Prostate gland (tissue), 2 donors: ENCODE data around the gene CENPX. TPM values are rescaled to one million over a fixed set of nuclear protein-coding genes. Genes with fewer than 3 reads are reported as not detected.

Experiments used
- DNase-seq: peaks from one replicate; pipeline ENCODE4 v3.0.0-alpha.2; 2019; ENCODE audit warnings: low spot score
- H3K27ac ChIP-seq, 2 donors: fragments of 200-600 bp; sonication (generic); 2 replicates each; pipeline ENCODE4 v1.5.1; 2017 to 2019
- H3K27me3 ChIP-seq: fragments of 200-600 bp; sonication (generic); replicated peaks from 2 replicates; pipeline ENCODE4 v1.5.1; 2019; ENCODE audit not compliant: insufficient read depth
- H3K36me3 ChIP-seq, 2 donors: fragments of 200-600 bp; sonication (generic); 1 replicate in 1 of 2; 2 replicates in 1 of 2; pipeline versions ENCODE4 v1.5.1 to v1.8.1; 2017 to 2019
- H3K4me1 ChIP-seq: fragments of 200-600 bp; sonication (generic); replicated peaks from 2 replicates; pipeline ENCODE4 v1.5.1; 2019
- H3K4me3 ChIP-seq, 2 donors: fragments of 200-600 bp; sonication (generic); 2 replicates each; pipeline ENCODE4 v1.5.1; 2017 to 2019
- H3K9me3 ChIP-seq: fragments of 200-600 bp; sonication (generic); 2 replicates; pipeline ENCODE4 v1.5.1; 2017
- CTCF ChIP-seq, 4 experiments: fragments of 200-600 bp in 2 of 4; fragments of 450-650 bp in 2 of 4; sonication (generic) in 2 of 4; IDR thresholded peaks; 1 replicate in 3 of 4; 2 replicates in 1 of 4; pipeline ENCODE4 v1.5.1; 2016 to 2019; ENCODE audit warnings: antibody characterized with exemption in 4 of 4, mild to moderate bottlenecking in 2 of 4, moderate library complexity in 2 of 4
- POLR2A ChIP-seq: fragments of 450-650 bp; IDR thresholded peaks from one replicate; pipeline ENCODE4 v1.6.1; 2016; ENCODE audit warnings: antibody characterized with exemption, mild to moderate bottlenecking
- POLR2AphosphoS5 ChIP-seq: sonication (generic); formaldehyde crosslinking; IDR thresholded peaks from one replicate; pipeline ENCODE4 v1.6.1; 2017; ENCODE audit warnings: antibody characterized with exemption
- WGBS: methylation state at CpG from one replicate; pipeline ENCODE4 v1.1.5; 2018; 5-methylcytosine and 5-hydroxymethylcytosine counted together
- intact Hi-C: fragments of 100-400 bp; cut with DNase I; formaldehyde crosslinking; loops from one replicate; pipeline ENCODE4 v1.14.2; 2022
- total RNA-seq, 2 donors: library from RNA; depleted of rRNA; stranded (reverse); fragments of >200 nt; gene quantifications; one replicate each; pipeline ENCODE4 v1.1.0, GENCODE V29; 2016

Gene CENPX
- total RNA-seq, 2 donors from 2014 or later = 84.9 to 263 TPM

- Histone ChIP-seq H3K9me3 (no peaks in the 10 kb centered on the region), H3K27ac (peak overlapping the region; percentile 45 to 68), H3K27me3 (no peaks in the 10 kb centered on the region), H3K4me3 (peak overlapping the region; percentile 71 to 75), H3K4me1 (peaks cover 19% of the 10 kb centered on the region), H3K36me3 (peaks cover 13 to 29% of the 10 kb centered on the region in 2 donors)
- 12% methylated on average over 54 of the region's 79 CpGs for WGBS
- intact Hi-C loops = no loop called here
- no peak for TF ChIP-seq POLR2A
- no peak for DNase-seq
These were observed 28.3 kb upstream of the CENPX start for GRCh38 chr17:82050761-82051641.

GRCh38 chr17:82050152-82050760, 27.6 kb upstream of the CENPX start:
- 85% methylated on average over 28 of the region's 28 CpGs for whole genome bisulfite sequencing
- intact Hi-C loops = no loop called here
- Histone ChIP-seq H3K4me1 (peaks cover 19% of the 10 kb centered on the region), H3K27ac (peak overlapping the region in 1 of 2 donors; percentile 45), H3K4me3 (peak overlapping the region; percentile 71 to 75), H3K27me3 (no peaks in the 10 kb centered on the region), H3K36me3 (peaks cover 13 to 22% of the 10 kb centered on the region in 2 donors), H3K9me3 (no peaks in the 10 kb centered on the region)
- no peak for TF ChIP-seq POLR2A
- no peak for TF ChIP-seq POLR2AphosphoS5
- no peak for TF ChIP-seq CTCF (IDR thresholded peaks at IDR 0.05)
- no peak for DNase-seq

GRCh38 chr17:82049521-82049971, 26.9 kb upstream of the CENPX start:
- DNase-seq = no peak
- intact Hi-C loops = no loop called here
- 85% methylated on average over 15 of the region's 16 CpGs for WGBS

GRCh38 chr17:82049106-82049505, 26.4 kb upstream of the CENPX start:
- Histone ChIP-seq H3K4me3 (no peak overlapping the region), H3K27me3 (no peaks in the 10 kb centered on the region), H3K9me3 (no peaks in the 10 kb centered on the region), H3K4me1 (peaks cover 19% of the 10 kb centered on the region), H3K36me3 (peaks cover 6 to 12% of the 10 kb centered on the region in 2 donors), H3K27ac (no peak overlapping the region)
- no peak for DNase-seq
- WGBS = 77% methylated on average over 6 of the region's 8 CpGs
- intact Hi-C loops = no loop called here
- TF ChIP-seq CTCF (IDR thresholded peaks at IDR 0.05) (no peak), POLR2AphosphoS5 (no peak), POLR2A (no peak)

More at GRCh38 chr17:82049521-82049971, 26.9 kb upstream of the CENPX start:
- peaks cover 10 to 16% of the 10 kb centered on the region in 2 donors for H3K36me3 ChIP-seq
- no peak overlapping the region for H3K27ac ChIP-seq
- no peak overlapping the region for H3K4me3 ChIP-seq
- no peaks in the 10 kb centered on the region for H3K27me3 ChIP-seq
- no peaks in the 10 kb centered on the region for H3K9me3 ChIP-seq
- TF ChIP-seq CTCF (IDR thresholded peaks at IDR 0.05) = no peak
- no peak for TF ChIP-seq POLR2A
- TF ChIP-seq POLR2AphosphoS5 = no peak
- H3K4me1 ChIP-seq = peaks cover 19% of the 10 kb centered on the region

- no peak overlapping the region for H3K27ac ChIP-seq
- H3K27me3 ChIP-seq = no peaks in the 10 kb centered on the region
- TF ChIP-seq CTCF (IDR thresholded peaks at IDR 0.05) = no peak
- TF ChIP-seq POLR2AphosphoS5 = no peak
- TF ChIP-seq POLR2A = no peak
- no peak for DNase-seq
- intact Hi-C loops = no loop called here
- peaks cover 6 to 10% of the 10 kb centered on the region in 2 donors for H3K36me3 ChIP-seq
- H3K9me3 ChIP-seq = no peaks in the 10 kb centered on the region
- H3K4me3 ChIP-seq = no peak overlapping the region
- peaks cover 19% of the 10 kb centered on the region for H3K4me1 ChIP-seq
- WGBS = 91% methylated on average over 20 of the region's 20 CpGs
These were observed 25.9 kb upstream of the CENPX start for GRCh38 chr17:82048571-82048971.
